Left ventricle myocardium inferior (tissue), 1 donor: ENCODE data around the gene DDX56. TPM values are rescaled to one million over a fixed set of nuclear protein-coding genes. Genes with fewer than 3 reads are reported as not detected.

Experiments used
- DNase-seq: peaks from one replicate; pipeline ENCODE4 v3.0.0-alpha.2; 2020
- H3K27ac ChIP-seq: fragments of 200-600 bp; replicated peaks from 2 replicates; pipeline ENCODE4 v1.8.0; 2021
- H3K27me3 ChIP-seq: fragments of 200-600 bp; 2 replicates; pipeline ENCODE4 v1.8.0; 2021; ENCODE audit warnings: low read depth
- H3K36me3 ChIP-seq: fragments of 200-600 bp; 2 replicates; pipeline ENCODE4 v1.8.0; 2021
- H3K4me1 ChIP-seq: fragments of 200-600 bp; 2 replicates; pipeline ENCODE4 v1.8.0; 2021
- H3K4me3 ChIP-seq: fragments of 200-600 bp; 2 replicates; pipeline ENCODE4 v1.8.0; 2021; ENCODE audit warnings: mild to moderate bottlenecking, moderate library complexity
- H3K9me3 ChIP-seq: fragments of 200-600 bp; replicated peaks from 2 replicates; pipeline ENCODE4 v1.8.0; 2021
- intact Hi-C: fragments of 100-400 bp; cut with micrococcal nuclease; formaldehyde crosslinking; loops from one replicate; pipeline ENCODE4 v1.11.0; 2022
- long read RNA-seq: library from polyadenylated mRNA; unstranded; transcript quantifications from one replicate; pipeline ENCODE4 v2.0.0, GENCODE V29; 2021
- total RNA-seq: library from RNA; stranded (reverse); fragmentation: NEBNext Ultra II Directional; extraction: Animal tissue kit (Norgen Biotek cat#: 25700); gene quantifications from one replicate; pipeline ENCODE4 v1.2.1, GENCODE V29; 2021
- TF ChIP-seq, protein P1 (sequence below): fragments of 200-600 bp; IDR thresholded peaks from 2 replicates; pipeline ENCODE4 v1.8.0; 2021; ENCODE audit warnings: antibody characterized with exemption, mild to moderate bottlenecking, borderline replicate concordance
- donor health status: DM: no; HTN: yes; CAD: no; lungs with severe emphysema.

The DDX56 gene, protein sequence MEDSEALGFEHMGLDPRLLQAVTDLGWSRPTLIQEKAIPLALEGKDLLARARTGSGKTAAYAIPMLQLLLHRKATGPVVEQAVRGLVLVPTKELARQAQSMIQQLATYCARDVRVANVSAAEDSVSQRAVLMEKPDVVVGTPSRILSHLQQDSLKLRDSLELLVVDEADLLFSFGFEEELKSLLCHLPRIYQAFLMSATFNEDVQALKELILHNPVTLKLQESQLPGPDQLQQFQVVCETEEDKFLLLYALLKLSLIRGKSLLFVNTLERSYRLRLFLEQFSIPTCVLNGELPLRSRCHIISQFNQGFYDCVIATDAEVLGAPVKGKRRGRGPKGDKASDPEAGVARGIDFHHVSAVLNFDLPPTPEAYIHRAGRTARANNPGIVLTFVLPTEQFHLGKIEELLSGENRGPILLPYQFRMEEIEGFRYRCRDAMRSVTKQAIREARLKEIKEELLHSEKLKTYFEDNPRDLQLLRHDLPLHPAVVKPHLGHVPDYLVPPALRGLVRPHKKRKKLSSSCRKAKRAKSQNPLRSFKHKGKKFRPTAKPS
- total RNA-seq: 27.1 TPM
- long read RNA-seq, transcript DDX56-201 (14 exons, 2,336 nt): major isoform, 28 of 37 reads
- long read RNA-seq, partial matches to known transcripts: 2 of 37 reads
- long read RNA-seq, other reads (novel, unspliced or antisense): 4 of 37 reads

DNA sequence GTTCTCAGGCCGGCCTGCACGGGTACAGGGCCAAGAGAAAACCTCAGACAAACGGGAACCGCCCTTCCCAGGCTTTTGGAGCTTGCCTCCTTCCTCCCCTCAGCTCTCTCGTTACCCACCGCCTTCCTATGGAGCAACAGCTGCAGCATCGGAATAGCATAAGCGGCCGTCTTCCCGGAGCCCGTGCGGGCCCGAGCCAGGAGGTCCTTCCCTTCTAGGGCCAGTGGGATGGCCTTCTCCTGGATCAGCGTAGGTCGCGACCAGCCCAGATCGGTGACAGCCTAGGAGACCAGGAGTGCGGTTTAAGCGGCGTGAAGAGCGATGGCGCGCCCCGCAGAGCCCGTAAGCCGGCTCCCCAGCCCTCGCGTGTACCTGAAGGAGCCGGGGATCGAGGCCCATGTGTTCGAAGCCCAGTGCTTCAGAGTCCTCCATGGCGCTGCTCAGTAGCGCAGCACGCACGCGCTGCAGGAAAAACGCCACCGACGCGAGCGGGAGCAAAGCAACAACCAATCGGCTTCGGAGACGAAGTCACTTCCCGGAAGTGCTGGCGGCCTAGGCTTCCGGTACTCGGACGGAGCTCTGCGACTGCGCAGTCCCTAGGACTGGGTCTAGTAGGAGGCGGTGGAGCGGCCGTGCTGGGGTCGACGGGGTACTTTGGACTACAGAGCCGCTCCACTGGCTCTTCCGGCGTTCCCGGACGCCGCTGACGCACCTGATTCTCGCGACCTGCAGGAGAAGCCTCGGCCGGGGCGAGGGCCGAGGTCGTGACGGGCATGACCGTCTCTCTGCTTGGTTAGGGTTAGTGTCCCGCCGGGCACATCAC lies at the start of gene DDX56:
Gene DDX56 (minus strand): TSS at position 445 of the 823 bp plus-strand sequence. CDS start 13 bp downstream, at position 432.
- peak; percentile 93 for DNase-seq
- intact Hi-C loops: no loop called here
- H3K36me3 ChIP-seq: peaks cover 53% of the 10 kb centered on the region
- peak within 1 kb of the TSS; percentile 90 for H3K27ac ChIP-seq
- H3K9me3 ChIP-seq: no peaks in the 10 kb centered on the region
- TF ChIP-seq, protein P1, sequence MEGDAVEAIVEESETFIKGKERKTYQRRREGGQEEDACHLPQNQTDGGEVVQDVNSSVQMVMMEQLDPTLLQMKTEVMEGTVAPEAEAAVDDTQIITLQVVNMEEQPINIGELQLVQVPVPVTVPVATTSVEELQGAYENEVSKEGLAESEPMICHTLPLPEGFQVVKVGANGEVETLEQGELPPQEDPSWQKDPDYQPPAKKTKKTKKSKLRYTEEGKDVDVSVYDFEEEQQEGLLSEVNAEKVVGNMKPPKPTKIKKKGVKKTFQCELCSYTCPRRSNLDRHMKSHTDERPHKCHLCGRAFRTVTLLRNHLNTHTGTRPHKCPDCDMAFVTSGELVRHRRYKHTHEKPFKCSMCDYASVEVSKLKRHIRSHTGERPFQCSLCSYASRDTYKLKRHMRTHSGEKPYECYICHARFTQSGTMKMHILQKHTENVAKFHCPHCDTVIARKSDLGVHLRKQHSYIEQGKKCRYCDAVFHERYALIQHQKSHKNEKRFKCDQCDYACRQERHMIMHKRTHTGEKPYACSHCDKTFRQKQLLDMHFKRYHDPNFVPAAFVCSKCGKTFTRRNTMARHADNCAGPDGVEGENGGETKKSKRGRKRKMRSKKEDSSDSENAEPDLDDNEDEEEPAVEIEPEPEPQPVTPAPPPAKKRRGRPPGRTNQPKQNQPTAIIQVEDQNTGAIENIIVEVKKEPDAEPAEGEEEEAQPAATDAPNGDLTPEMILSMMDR: no peak
- H3K4me1 ChIP-seq: peaks cover 34% of the 10 kb centered on the region
- no peaks in the 10 kb centered on the region for H3K27me3 ChIP-seq
- peak within 1 kb of the TSS; percentile 95 for H3K4me3 ChIP-seq

DNA sequence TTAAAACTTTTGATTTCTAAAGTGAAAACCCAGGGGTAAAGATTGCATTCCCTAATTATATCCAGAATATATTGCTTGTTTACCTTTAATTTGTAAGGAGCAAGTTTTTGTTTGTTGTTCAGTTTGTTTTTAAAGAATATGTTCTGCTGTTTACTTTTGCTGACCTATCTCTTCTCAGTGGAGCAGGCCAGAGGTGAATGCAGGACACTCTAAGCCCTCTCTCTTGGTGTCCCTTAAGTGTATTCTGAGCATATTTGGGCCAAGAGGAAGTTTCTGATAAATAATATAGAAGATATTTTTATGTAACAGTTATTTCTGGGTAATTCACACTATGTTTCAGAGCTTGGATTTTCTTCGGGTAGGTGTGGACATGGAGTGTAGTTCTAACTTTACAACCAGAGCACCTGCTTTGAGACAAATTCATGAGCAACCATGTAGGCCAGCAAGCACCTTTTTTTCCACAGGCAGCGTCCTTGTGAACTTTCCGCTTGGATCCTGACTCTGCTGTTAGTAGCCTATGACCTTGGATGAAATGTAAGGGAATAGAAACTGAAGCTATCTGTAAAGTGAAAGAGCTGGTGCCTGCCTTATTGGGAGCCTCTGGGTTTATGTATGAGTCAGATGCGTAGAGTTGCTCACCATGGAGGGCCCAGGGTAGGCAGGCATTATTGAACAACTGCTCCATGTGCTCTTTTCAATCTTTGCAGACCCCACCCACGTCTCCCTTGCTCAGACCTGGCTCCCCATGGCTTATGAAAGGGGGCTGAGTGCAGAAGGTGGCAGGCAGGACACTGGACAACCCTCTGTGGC lies 48.8 kb upstream of the DDX56 start:
- Histone ChIP-seq H3K4me1 (peaks cover 98% of the 10 kb centered on the region), H3K9me3 (no peaks in the 10 kb centered on the region), H3K4me3 (peak overlapping the region; percentile 10), H3K27ac (peak overlapping the region; percentile 71), H3K27me3 (no peaks in the 10 kb centered on the region), H3K36me3 (peaks cover 25% of the 10 kb centered on the region)
- intact Hi-C loops: no loop called here
- TF ChIP-seq, protein P1: no peak
- DNase-seq: no peak

- Histone ChIP-seq H3K9me3 (no peaks in the 10 kb centered on the region), H3K27ac (peak overlapping the region; percentile 71), H3K4me1 (peaks cover 97% of the 10 kb centered on the region), H3K36me3 (peaks cover 21% of the 10 kb centered on the region), H3K4me3 (no peak overlapping the region), H3K27me3 (no peaks in the 10 kb centered on the region)
- intact Hi-C loops: no loop called here
- DNase-seq: no peak
- TF ChIP-seq, protein P1: no peak
Measured at GRCh38 chr7:44621750-44622103, 48.0 kb upstream of the DDX56 start.

GRCh38 chr7:44621034-44621749 lies 47.5 kb upstream of the DDX56 start:
- intact Hi-C loops: no loop called here
- DNase-seq: no peak
- H3K4me1 ChIP-seq: peaks cover 97% of the 10 kb centered on the region
- H3K4me3 ChIP-seq: no peak overlapping the region
- H3K36me3 ChIP-seq: peaks cover 17% of the 10 kb centered on the region
- peak overlapping the region; percentile 71 for H3K27ac ChIP-seq
- no peaks in the 10 kb centered on the region for H3K27me3 ChIP-seq
- TF ChIP-seq, protein P1: no peak
- H3K9me3 ChIP-seq: no peaks in the 10 kb centered on the region
